ENCODE results near the gene MMD2.

GRCh38 chr7:4876586-4876985, 82.4 kb downstream of the MMD2 start:
- no peak for TF ChIP-seq CTCF (conservative IDR thresholded peaks at IDR 0.05; ENCODE audit: low read length)
- no peak for TF ChIP-seq EZH2phosphoT487 (IDR thresholded peaks at IDR 0.05; ENCODE audit: borderline replicate concordance)

All from Loucy (cell line).